Measurements from ENCODE around the gene MCM5.

DNA sequence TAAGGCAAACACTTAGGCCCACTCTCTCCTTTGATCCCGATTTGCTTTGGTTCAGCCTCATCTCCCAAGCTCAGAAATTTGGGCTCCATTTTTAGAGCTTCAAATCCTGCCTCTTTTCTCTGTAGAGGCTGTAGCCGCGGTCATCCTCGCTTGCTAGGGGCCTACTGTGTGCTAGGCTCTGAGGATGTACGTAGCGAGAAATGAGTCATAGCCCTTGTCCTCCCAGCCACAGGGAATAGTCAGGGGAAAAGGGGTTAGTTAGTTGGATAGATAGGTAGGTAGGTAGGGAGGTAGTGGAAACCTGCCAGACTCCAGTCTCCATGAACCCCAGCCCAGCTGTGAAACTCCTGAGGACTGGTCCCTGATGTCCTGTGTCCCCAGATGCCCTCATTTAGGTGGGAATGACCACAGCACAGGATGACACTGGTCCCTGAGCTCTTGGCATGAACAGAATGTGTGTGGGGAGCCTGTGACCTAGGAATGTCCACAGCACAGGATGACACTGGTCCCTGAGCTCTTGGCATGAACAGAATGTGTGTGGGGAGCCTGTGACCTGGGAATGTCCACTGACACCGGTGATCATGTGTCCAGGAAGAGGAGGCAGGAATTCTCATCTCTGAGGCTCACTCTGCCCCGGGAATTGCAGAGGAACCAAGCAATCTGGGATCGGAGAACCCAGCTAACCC, 40.4 kb upstream of the MCM5 start:
- no peak for TF ChIP-seq POLR2A (IDR thresholded peaks at IDR 0.05; ENCODE audit: low read depth, low read length)
- no peak for TF ChIP-seq TAF1 (IDR thresholded peaks at IDR 0.05; ENCODE audit: low read depth, low read length)
- TF ChIP-seq POLR2AphosphoS5 (IDR thresholded peaks at IDR 0.05; ENCODE audit: low read depth, low read length) = no peak
- no peak for TF ChIP-seq PAX5 (IDR thresholded peaks at IDR 0.05; ENCODE audit: insufficient read depth, low read length, severe bottlenecking)
